ENCODE measurements around the gene GRN.

Gene GRN

DNA sequence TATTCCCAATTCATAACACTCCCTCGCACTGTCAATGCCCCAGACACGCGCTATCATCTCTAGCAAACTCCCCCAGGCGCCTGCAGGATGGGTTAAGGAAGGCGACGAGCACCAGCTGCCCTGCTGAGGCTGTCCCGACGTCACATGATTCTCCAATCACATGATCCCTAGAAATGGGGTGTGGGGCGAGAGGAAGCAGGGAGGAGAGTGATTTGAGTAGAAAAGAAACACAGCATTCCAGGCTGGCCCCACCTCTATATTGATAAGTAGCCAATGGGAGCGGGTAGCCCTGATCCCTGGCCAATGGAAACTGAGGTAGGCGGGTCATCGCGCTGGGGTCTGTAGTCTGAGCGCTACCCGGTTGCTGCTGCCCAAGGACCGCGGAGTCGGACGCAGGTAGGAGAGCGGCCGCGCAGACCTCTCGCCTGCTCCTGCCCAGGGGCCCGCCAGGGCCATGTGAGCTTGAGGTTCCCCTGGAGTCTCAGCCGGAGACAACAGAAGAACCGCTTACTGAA lies at the start of gene GRN:
GRN (plus strand) TSS at position 364 of the 515 bp plus-strand sequence. CDS start 3,863 bp downstream, outside the sequence.
- peak; percentile 99 for DNase-seq

DNA sequence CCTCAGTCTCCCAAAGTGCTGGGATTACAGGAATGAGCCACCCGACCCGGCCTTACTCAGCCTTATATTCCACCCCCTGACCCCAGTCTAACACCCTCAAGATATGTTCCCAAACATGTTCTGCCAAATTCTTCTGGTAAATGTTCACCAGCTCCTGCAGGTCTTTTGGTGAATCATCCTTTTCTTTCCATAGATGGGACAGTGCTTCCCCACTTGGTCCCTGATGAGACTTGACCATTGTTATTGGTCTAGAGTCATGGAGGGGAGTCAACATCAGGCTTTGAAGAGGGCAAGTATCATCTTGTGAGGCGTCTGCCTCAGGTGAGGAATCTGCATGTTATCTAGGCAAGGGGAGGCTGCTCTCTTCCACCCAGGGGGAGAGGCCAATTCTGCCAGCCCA lies 47.1 kb upstream of the GRN start:
- no peak for DNase-seq

DNA sequence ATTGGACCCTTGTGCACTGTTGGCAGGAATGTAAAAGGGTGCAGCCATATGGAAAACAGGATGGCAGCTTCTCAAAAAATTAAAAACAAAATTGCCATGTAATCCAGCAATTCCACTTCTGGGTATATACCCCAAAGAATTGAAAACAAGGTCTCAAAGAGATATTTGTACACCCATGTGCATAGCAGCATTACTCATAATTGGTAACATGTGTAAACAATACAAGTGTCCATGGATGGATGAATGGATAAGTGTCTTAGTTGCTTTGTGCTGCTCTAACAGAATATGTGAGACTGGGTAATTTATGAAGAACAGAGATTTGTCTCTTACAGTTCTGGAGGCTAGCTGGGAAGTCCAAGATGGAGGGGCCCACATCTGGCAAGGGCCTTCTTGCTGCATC lies 40.5 kb upstream of the GRN start:
- peak; percentile 32 for DNase-seq

DNA sequence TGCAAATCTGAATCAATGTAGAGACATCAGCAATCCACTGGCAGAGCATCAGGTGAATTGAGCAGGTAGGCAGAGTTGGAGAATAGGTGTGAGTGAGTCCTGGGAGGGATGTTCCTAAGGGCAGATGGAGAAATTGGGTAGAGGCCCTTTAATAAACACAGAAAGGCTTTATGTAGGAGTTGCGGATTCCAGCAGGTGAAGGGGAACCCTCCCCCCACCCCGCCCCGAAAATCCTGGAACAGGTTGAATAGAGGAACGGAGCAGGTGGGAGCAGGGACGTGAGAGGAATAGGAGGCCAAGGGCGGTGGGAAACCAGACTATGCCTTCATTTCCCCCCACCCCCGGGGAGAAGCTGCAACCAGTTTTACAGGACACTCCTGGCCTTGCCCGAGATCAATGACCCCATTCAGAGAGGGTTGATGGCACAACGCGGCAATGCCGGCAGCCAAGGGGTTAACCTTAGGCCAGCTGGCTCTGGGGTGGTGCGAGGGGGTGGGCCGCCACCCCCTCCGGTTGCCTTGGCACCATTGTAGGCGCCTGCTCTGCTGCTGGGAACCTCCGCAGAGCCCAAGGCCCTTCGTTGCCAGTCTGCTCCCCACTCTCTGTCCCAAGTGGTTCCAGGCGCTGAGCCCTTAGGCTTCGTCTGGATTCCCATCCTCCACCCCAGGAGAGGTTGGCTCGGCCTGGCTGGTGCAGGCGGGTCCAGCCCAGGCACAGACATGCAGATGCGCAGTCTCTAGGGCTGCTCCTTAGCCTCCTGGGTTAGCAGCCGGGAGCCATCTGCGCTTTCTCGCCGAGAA lies 37.5 kb upstream of the GRN start:
- peak; percentile 89 for DNase-seq

GRCh38 chr17:44308320-44308818 lies 36.7 kb upstream of the GRN start, which contains the start of gene RUNDC3A:
Gene RUNDC3A, plus strand, starts transcription at chr17:44308601. Its CDS starts 232 bp downstream, at chr17:44308833.
- peak; percentile 89 for DNase-seq

GRCh38 chr17:44308865-44309264 lies 36.2 kb upstream of the GRN start:
- DNase-seq: no peak

- DNase-seq: no peak
Measured at GRCh38 chr17:44309472-44309871, 35.6 kb upstream of the GRN start.

DNA sequence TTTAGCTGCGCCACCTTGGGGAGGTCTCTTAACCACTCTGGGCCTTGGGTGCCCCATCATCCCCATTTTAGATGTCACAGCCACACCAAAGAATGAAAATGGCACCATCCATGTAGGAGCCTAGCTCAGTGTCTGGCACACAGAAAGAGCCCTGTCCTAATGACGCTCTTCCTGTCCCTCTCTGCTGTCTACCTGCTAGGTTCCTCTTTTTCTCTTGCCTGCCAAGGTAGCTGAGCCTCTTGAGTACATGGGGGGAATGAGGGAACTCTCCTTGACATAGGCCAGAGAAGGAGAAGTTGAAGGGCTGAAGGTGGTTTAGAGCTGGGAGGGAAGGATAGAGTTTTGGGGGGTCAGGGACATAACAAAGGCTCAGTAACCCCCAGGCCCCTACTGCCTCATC lies 34.9 kb upstream of the GRN start:
- no peak for DNase-seq

DNA sequence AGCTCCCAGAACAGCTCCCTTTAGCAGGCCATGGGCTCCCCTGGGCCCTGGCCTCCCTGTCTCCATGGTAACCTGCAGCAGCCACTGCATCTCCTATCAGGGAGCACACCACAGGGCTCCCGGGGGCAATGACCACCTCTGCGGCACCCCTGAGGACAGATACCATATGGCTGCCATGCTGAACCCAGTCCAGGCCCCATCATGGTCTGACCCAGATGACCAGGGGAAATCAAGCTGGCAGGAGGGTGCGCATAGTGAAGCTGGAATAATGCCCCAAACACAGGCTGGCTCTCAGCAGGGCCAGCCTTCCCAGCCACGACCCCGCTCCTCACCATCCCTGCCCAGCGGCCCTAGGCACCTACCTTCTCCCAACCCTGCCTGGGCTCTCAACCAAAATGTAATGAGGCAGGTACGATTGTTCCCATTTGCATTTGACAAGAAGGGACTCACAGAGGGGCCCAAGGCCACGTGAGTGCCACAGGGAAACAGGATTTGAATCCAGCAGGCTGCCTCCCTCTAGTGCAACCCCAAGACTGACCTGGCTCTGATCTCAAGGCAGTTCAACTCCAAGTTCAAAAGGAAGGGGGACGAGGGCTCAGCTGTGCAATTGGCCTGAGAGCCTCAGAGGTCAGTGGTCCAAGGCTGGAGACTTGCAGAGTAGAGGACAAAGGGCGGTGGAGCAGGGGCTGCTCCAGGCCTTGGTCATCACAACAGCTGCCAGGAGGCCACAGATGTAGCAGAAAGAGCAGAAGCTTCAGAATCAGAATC lies 34.3 kb upstream of the GRN start:
- DNase-seq: no peak

- DNase-seq: no peak
Measured at GRCh38 chr17:44311562-44312181, 33.4 kb upstream of the GRN start.

DNA sequence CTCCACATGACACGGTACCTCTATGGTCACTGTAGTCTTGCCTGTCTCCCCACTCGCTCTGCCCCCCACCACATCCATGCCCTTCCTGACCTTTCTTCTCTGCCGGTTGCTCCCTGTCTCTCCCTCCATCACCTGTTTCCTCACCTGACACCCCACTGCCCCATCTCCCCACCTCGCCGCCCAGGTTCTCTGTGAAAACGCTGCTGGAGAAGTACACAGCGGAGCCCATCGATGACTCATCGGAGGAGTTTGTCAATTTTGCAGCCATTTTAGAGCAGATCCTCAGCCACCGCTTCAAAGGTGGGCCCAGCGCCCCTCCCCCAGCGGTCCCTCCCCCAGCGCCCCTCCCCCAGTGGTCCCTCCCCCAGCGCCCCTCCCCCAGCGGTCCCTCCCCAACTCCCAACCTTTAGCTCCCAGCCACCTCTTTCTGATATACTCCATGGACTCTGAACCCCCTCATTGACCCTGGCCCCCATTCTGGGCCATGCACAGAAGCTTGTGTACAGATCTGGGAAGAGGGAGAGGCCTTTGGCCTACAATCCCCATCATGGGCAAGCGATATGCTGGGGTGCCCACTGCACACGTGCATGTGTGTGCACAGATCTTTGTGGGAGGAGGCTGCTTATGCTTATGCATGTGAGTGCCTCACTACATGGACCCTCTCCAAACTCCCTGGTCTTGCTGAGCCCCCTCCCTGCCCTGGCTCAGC lies 32.6 kb upstream of the GRN start:
- DNase-seq: no peak

DNA sequence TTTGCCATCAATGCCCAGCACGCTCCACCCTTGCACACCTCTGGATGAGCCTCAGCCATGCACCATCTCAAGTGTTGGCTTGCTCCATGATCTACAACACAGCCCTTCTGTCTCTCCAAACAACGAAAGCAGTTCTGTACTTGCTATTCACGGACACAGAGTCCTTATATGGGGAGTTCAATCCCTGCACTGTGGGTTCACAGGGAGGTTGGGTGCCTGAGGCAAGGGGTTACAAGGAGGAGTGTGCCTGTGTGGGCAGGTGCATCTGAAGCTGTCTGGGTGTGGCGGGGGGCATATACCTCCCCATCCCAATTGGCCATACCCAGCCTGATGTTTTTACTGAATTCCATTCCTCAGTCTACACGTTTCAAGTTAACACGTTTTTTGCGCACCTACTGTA lies 31.1 kb upstream of the GRN start:
- DNase-seq: no peak

DNA sequence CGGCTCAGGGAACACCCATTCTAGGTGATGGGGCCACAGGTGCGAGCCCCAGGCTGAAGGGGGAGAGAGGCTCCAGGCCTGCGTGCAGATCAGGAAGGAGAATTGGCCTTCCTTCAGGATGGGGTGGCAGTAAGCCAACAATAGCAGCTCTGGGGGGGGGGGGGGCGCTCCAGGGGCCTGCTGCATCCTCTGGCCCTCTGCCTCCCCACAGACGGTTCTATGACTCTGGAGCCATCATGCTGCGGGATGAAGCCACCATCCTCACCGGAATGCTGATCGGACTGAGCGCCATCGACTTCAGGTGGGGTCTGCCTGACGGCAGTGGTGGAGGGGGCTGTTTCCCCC lies 30.6 kb upstream of the GRN start:
- DNase-seq: no peak

DNA sequence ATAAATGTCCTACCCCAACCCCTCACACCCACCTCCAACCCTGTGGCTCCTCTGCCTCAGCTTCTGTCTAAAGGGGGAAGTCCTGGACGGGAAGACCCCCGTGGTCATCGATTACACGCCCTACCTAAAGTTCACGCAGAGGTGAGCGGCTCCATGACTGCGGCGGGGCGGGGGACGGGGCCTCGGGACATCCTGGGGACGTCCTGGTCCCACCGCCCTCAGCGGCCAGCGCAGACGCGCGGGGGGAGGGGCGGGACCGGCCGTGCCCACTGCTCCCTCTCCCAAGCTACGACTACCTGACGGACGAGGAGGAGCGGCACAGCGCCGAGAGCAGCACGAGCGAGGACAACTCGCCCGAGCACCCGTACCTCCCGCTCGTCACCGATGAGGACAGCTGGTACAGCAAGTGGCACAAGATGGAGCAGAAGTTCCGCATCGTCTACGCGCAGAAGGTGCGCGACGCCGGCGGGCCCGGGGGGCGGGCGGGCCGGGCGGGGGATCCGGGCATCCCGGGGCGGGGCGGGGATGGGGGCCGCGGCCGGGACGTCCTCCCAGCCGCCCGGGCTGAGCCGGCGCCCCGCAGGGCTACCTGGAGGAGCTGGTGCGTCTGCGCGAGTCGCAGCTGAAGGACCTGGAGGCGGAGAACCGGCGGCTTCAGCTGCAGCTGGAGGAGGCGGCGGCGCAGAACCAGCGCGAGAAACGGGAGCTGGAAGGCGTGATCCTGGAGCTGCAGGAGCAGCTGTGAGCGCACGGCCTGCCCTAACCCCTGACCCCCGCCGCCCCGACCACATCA lies 30.0 kb upstream of the GRN start:
- DNase-seq: no peak

DNA sequence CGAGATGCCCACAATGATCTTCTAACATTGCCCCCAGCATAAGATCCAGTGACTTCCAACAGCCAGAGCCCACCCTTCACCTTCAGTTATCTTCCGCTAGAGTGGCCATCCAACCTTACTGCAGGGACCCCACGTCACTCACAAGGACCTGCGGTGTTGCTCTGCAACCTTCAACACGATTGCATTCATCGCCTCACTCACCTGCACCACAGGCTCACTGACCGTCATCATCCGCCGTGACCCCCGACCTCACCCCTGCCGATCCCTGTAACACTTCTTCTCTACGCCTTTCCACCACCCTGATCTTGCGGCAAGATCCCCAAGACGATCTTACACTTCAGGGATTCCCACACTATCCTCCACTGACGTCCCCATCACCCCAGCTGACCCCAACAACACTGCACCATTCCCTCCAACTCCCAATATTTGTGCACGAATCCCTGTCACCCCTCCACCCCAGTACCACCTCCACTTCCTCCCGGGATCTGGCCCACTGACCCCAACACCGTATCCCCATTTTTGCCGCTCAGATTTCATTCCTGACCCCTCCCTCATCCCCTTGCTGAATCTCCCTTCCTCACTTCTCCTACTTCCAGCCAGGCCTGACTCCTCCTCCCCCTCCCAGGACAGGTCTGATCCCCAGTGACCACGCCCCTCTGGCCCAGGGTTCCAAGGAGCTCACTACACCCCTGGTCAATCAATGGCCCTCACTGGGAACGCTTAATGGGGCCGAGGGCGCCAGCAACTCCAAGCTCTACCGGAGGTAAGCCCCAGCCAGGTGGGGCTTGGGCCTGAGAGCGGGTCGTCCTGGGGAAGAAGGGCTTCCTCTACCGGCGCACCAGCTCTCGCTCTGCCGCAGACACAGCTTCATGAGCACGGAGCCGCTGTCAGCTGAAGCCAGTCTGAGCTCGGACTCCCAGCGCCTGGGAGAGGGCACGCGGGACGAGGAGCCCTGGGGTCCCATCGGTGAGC lies 29.1 kb upstream of the GRN start:
- no peak for DNase-seq

GRCh38 chr17:44317545-44317944 lies 27.6 kb upstream of the GRN start:
- no peak for DNase-seq

DNA sequence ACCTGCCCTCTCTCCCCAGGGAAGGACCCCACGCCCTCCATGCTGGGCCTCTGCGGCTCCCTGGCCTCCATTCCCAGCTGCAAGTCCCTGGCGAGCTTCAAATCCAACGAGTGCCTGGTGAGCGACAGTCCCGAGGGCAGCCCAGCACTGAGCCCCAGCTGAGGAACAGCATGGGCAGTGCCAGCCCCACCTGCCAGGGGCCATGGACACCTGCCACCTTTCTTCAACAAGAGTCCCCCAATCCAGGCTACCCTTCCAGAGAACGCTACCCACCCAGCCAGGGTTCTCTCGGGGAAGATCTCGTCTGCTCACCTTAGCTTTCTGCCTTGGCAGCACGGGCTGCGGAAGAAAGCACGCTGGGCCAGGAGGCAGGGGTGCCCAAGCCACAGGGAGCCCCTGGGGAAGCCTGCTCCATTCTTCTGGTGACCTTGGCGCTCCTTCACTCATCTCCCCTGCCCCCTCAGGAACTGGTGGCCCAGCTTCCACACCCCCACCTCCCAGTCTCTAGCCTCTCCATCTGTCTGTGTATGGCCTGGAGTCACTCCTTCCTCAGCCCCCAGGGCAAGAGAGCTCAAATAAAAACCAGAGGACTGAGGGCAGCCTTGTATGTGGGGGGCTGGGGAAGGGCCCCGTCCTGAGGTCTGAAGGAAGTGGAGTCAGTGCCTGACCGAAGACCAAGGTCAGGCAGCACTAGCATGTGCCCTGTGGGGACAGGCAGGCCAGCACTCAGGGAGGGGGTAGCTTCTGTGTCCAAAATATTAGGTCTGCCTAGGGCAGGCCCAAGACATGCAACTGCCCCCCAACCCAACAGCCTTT lies 26.8 kb upstream of the GRN start:
- no peak for DNase-seq

GRCh38 chr17:44320066-44320465 lies 25.0 kb upstream of the GRN start:
- no peak for DNase-seq

- DNase-seq: no peak
Measured at GRCh38 chr17:44321246-44322120, 23.6 kb upstream of the GRN start.
